ENCODE results near the gene SCNN1A.

The SCNN1A gene

GRCh38 chr12:6317693-6318439 is 57.5 kb downstream of the SCNN1A start:
- DNase-seq (ENCODE audit: low read depth in 2 of 2) = no peak

- DNase-seq (ENCODE audit: low read depth in 2 of 2) = no peak
These were observed 58.3 kb downstream of the SCNN1A start for GRCh38 chr12:6316921-6317692.

- no peak for DNase-seq (ENCODE audit: low read depth in 2 of 2)
These were observed 59.4 kb downstream of the SCNN1A start for GRCh38 chr12:6315704-6316597.

- DNase-seq (ENCODE audit: low read depth in 2 of 2) = no peak
These were observed 60.2 kb downstream of the SCNN1A start for GRCh38 chr12:6315184-6315583.

GRCh38 chr12:6314776-6315175 is 60.6 kb downstream of the SCNN1A start:
- no peak for DNase-seq (ENCODE audit: low read depth in 2 of 2)

GRCh38 chr12:6313326-6313940 is 61.9 kb downstream of the SCNN1A start:
- no peak for DNase-seq (ENCODE audit: low read depth in 2 of 2)

GRCh38 chr12:6312529-6313325 is 62.6 kb downstream of the SCNN1A start:
- DNase-seq (ENCODE audit: low read depth in 2 of 2) = no peak

GRCh38 chr12:6311822-6312528 is 63.4 kb downstream of the SCNN1A start:
- no peak for DNase-seq (ENCODE audit: low read depth in 2 of 2)

GRCh38 chr12:6310771-6311610 is 64.4 kb downstream of the SCNN1A start:
- DNase-seq (ENCODE audit: low read depth in 2 of 2) = no peak

- DNase-seq (ENCODE audit: low read depth in 2 of 2) = no peak
These were observed 67.8 kb downstream of the SCNN1A start for GRCh38 chr12:6307529-6307928.

GRCh38 chr12:6306599-6307220 is 68.7 kb downstream of the SCNN1A start:
- DNase-seq (ENCODE audit: low read depth in 2 of 2) = no peak

GRCh38 chr12:6306151-6306550 is 69.2 kb downstream of the SCNN1A start:
- no peak for DNase-seq (ENCODE audit: low read depth in 2 of 2)

- no peak for DNase-seq (ENCODE audit: low read depth in 2 of 2)
These were observed 72.3 kb downstream of the SCNN1A start for GRCh38 chr12:6303071-6303470.

- no peak for DNase-seq (ENCODE audit: low read depth in 2 of 2)
These were observed 72.7 kb downstream of the SCNN1A start for GRCh38 chr12:6302621-6303020.

- no peak for DNase-seq (ENCODE audit: low read depth in 2 of 2)
These were observed 73.6 kb downstream of the SCNN1A start for GRCh38 chr12:6301721-6302120.

GRCh38 chr12:6297170-6297569 is 78.2 kb downstream of the SCNN1A start:
- DNase-seq (ENCODE audit: low read depth in 2 of 2) = no peak

Measured in stimulated activated CD8-positive, alpha-beta memory T cell treated with anti-CD3 and anti-CD28 coated beads, Interleukin-15, amount 100 ng/mL, for 4 hours (primary cell).